Fibroblast of skin of left biceps (primary cell): ENCODE results near the gene PHF2.

ENCODE experiments used
- DNase-seq, 2 experiments: peaks; one replicate each; pipeline ENCODE4 v3.0.0-alpha.2; 2013; ENCODE audit warnings: low read depth in 2 of 2

PHF2 gene

DNA sequence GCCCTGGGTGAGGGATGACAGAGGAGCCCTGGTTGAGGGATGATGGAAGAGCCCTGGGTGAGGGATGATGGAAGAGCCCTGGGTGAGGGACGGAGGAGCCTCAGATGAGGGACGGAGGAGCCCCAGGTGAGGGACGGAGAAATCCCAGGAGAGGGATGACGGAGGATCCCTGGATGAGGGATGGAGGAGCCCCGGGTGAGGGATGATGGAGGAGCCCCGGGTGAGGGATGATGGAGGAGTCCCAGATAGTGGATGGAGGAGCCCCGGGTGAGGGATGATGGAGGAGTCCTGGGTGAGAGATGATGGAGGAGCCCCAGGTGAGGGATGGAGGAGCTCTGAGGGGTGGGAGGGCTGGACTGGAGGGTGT is 10.9 kb downstream of the PHF2 start:
- no peak for DNase-seq

DNA sequence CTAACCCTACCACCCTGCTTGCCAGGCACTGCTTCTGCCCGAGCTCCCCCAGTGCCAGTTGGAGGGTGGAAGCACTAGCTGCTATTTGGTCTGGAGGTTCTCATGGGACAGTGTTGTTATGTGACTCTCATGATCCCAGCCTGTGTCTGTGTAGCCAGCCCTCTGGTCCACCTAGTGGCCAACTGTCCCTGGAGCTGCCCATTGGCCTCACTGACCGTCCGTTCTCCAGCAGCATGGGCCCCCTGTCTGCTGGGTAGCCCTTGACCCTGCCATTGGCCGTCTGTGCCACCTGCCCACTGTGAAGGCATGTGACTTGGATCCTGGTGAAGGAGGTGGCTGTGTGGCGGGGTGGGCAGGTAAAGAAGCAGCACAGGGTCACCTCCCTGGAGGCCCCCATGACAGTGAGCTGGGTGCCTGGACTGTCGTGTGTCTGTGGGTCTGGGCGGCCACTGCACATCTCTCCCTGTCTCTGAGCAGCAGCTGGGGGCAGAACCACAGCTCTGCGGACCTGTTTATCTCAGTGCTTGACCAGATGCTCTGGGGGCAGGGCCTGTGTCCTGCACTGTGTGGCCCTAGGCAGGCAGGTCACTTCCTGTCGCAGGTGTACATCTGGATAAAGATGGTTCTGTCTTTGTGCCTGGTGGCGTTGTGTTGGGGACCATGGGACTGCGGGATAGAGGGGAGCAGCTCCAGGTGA is 11.4 kb downstream of the PHF2 start:
- no peak for DNase-seq

DNA sequence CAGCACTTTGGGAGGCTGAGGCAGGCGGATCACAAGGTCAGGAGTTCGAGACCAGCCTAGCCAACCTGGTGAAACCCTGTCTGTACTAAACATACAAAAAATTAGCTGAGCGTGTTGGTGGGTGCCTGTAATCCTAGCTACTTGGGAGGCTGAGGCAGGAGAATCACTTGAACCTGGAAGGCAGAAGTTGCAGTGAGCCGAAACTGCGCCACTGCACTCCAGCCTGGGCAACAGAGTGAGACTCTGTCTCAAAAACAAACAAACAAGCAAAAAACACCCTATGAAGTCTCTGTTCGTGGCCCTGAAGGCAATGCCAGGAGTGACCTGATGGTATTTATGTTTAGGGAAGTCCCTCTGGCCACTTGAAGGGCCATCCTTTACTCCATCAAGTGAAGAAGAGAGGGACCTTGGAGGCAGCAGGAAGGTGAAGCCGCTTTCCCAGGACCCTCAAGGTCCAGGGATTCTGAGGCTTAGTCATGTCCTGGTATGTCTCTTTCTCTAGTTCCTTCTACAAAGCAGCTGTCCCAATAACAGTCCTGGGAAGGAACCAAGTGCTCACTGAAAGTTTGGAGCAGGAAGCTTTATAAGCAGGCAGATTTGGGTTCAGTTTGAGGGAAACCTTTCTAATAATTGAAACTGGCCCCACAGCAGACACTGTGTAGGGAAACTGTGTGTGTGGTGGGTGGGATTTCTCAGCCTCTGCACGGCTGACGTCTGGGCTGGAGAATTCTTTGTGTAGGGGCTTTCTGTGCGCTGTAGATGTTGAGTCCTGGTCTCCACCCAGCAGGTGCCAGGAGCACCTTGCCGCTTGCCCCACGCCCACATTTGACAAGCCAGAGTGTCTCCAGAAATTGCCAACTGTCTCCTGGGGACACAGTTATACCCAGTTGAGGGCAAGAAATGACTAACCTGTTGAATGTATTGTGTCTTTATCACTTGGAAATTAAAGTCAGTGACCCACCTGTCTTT is 12.5 kb downstream of the PHF2 start:
- DNase-seq: no peak

DNA sequence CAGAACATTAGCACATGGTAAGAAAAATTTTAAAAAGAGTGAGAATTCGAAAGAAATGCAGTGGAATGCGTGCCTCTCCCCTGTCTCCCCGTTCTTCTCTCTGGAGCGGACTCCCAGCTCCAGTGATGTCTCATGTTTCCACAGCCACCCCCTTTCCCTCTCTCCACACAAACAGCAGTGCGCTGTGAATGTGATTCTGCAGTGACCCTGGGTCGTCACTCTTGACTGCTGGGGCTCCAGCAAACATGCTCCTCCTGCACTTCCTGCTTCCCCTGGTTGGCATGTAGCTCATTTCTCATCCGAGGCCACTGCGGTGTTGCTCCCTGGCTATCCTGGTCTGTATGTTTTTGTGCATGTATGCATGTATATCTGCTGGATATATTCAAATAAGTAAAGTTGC is 13.3 kb downstream of the PHF2 start:
- no peak for DNase-seq

DNA sequence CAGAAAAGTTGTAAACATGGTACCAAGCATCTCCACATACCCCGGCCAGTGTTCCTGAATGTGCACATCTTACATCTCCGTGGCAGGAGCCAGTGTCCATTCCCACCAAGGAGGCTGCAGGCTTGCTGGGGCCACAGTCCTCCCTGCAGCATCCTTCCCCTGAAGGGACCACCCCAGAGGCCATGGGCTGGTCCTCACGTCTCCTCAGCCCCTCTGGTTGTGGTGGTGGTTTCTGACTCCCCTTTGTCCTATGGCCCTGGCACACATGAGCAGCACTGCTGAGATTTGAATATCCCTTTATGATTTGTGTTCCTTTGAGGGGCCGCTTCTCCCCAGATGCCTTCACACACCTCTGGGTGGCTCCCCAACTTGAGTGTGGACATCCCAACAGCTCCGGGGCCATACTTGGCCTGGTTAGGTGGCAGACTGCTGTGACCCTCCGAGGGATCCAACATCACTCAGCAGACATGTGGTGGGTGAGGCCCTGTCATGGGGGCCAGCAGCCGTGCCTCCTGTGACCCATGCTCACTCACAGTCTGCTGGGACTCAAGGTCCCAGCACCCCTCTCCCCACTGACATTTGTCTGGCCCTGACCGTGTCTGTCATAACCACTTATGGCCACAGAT is 14.3 kb downstream of the PHF2 start:
- DNase-seq: no peak

DNA sequence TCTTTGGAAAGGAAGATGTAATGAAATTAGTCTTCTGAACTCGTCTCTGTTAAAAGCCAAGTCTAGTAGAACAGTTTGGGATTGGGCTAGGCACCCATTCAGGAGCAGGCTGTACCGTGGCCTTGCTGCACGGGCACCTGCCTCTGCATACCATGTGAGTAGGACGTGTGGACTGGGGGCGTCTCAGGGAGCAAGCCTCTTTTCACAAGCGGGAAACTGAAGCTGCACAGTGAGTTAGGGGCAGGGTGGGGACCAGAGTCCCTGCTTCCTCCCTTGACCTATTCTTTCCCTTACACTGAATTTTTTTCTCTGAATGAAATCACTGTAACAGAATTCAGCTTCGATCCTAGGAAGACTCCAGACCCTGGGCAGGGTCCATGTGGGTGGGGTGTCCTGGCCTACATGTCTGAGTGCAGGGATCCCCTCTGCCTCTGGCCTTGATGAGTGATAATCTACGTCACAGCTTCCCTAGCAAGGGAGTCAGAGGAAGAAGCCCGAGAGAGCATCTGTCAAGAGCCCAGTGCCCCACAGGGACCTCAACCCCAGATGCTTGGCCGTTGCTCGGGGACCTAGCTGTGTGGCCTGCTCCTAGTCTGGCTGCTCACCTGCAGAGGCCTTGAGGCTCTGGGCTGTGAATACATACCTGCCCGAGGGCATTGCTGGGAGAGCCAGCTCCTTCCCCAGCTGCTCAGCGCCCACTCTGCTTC is 15.1 kb downstream of the PHF2 start:
- DNase-seq: no peak

DNA sequence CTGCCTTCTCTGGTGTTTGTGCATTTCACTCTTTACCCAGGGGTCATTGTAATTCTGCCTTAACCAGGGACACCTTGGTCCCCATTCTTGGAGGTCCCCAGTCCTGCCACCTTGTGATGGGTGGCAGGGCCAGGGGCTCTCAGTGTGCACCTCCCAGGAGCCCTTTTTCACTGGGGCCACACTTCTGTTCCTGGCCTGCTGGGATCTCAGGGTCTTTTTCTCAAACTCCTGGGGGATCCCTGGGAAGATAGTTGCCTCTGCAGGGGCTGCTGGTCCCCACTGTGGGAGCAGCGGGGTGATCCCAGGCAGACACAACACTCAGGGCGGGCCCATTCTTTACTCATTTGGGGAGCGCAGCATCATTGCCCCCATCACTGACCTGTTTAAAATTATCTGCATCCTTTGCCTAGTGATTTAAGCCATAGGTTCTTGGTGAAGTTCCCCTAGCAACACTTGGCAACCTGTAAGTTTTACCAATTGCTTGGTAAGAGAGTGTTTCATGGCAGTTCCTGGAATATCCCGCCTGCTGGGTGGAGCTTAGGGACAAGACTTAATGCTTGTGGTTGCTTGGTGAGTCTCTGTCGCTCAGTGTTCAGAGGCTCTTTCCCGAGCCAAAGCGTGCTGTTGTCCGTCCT is 15.7 kb downstream of the PHF2 start:
- DNase-seq: no peak

DNA sequence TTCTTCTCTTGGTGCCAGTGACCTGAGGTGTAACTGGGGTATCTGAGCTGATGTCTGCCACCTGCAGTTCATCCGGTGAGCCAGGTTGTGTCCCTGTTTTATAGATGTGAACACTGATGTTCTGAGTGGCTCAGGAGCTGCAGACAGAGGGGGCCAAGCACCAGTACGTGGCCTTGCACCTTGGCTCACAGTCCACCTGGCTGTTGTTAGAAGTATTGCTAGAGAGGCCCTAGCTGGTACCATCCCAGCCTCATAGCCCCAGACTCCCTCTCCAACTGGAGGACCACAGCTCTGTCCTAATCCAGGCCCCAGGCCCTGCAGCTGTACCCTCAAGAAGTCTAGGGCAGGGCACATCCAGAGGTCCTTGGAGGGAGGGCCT is 16.2 kb downstream of the PHF2 start:
- DNase-seq: no peak

DNA sequence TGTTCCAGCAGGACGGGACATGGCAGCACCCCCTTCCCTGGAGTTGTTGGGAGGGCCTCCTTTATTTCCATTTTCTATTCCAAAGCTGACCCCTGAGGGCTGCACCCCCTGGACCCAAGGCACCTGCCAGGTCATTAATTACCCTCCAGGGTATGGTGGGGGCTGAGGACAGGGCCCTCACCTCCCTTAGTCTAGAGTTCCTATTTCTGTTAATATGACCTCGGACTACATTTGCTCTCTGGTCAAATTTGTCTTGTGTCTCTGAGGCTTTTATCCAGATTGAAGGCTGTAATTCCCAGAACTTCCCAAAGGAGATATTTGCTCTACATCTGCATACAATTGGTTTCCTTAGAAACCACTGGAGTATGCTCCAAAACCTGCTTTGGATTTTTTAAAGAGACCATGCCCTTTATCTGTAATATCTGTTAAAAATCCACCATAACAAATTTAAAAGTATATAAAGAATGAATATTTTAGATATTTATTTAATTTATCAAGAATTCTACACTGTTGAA is 16.8 kb downstream of the PHF2 start:
- peak in 1 of 2 experiments; percentile 15 for DNase-seq

DNA sequence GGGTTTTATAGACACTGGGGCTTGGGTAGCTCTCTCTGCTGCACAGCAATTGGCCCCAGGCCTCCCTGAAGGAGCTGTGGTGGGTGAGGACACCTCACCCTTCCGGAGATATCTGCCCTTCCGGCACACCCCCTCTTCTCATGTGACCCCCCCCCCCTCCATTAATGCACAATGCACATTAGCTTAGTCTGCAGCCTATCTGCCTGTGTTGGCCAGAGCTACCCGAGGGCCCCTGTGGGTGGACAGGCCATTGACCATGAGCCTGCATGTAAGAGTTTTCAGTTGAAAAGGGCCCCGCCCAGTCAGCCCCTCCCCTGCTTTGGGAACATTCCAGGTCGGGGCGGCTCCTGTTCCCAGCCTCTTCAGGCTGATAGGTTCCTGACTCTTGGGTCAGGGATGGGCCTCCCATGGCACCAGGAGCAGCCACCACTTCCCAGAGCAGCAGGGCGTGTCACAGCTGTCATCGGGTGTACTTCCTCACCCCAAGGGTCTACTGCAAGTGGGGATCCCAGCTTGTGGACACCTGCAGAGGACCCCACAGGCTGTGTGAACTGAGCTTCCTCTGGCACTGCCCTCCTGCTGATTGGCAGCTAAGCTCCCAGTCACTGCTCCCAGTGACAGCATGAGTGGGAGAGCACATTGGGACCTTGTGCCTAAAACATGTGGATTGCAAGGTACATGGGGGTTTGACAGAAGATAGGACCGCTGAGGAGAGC is 17.8 kb downstream of the PHF2 start:
- no peak for DNase-seq

DNA sequence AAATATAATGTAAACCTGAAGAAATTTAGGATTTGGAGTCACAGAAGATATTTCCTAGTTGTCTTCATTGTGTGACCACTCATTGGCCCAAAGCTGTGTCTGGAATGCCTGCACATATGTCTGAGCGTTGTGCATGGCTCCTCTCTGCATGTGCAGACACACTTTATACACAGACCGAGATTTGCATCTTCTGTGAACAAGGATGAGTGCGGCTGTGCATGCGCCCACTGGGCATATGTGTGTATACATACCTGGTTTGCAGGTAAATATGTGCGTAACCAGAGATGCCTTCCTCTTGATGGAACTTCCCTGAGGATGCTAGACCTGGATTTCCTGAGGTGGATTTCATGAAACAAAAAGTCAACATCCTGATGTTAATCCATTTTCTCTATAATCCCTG is 19.1 kb downstream of the PHF2 start:
- DNase-seq: no peak

DNA sequence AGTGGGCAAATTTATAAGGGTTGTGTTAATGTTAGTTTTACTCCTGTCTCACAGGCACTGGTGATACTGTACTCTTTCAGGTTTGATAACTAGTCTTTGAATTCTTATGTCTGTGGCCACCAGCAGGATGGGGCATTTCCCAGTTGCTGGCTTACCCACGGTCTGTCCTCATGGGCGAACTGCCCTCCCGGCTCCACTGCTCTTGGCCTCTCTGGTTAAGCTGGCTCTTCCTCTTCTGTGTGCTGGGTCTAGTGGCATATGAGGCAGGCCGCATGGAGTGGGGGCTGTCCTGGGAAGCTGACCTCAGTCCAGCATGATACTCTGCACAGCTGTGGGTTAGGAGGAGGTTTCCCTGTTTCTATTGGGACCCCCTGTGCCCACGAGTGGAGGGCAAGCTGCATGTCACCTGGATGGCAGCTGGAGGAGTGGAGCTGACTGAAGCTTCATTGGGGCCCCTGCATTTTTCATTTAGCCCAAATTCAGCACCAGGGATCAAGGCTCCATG is 19.5 kb downstream of the PHF2 start:
- DNase-seq: no peak

DNA sequence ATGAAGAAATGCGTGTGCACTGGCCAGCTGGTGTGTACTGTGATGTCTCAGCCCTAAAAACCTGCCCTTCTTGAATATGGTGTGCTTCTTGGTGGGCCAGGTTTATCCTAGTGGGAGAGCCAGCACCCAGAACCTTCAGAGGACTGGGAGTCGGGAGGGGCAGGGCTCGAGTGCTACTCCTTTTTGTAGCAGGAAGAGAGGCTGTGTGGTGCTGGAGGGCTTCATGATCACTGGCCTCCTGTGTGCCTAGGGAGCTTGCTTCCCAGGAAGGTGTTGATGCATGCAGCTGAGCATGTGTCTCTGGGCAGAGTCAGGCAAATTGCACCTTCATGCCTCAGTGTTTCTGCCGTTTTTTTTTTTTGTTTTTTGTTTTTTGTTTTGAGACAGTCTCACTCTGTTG is 20.0 kb downstream of the PHF2 start:
- no peak for DNase-seq

DNA sequence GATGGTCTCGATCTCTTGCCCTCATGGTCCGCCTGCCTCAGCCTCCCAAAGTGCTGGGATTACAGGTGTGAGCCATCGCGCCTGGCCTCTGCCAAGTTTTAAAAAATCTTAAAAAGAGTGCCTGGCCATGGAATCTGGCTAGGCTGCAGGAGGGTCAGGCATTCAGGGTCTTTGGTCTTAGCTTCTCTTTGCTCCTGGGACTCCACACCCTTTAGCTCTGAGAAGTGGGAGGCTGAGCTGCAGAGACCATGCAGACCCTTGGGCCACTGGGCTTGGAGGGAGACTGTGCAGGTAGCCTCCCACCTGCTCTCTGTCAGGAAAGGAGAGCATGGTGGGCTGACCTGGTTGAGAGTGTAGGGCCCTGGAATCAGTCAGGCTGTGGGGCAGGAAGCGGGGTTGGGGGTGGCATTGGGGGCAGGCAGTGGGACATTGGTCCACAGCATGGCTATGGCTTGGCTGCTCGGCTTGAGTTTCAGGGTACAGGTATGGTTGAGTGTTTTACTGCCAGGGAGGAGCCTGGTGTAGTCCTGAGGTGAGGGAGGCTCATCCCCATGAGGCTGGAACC is 20.8 kb downstream of the PHF2 start:
- no peak for DNase-seq

DNA sequence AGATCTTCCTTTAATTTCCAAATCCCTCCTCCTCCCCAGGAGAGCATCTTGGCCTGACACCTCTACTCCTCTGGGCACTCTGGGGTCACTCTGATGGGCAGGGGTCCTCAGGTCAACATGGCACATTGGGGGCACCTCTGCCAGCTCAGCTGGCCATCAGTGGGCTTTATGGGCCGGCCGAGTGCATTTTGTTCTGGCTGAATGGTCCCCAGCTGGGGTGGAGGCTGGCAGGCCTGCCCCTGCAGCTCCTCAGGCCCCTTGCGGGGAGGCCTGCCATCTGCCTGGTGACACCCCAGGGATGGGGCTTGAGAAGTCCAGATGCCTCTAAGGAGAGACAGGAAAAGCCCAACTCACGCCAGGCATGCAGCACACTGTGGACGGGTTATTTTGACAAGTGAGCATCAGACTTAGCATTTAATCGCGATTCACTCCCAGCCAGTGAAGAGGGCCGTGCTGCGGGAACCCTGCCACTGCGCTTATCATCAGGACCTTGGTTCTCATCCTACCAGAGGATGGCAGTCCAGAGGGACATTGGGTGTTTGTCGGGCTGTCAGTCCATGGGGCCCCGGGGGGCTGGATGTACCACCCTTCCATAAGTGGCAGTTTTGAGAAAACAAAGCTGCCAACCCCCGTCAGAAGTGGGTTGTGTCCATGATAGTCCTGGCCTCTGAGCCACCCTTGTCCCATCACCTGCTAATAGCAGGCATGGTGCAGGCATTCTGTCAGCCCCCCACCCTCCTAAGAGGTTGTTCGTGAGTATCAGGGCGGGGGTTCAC is 21.7 kb downstream of the PHF2 start:
- DNase-seq: no peak

DNA sequence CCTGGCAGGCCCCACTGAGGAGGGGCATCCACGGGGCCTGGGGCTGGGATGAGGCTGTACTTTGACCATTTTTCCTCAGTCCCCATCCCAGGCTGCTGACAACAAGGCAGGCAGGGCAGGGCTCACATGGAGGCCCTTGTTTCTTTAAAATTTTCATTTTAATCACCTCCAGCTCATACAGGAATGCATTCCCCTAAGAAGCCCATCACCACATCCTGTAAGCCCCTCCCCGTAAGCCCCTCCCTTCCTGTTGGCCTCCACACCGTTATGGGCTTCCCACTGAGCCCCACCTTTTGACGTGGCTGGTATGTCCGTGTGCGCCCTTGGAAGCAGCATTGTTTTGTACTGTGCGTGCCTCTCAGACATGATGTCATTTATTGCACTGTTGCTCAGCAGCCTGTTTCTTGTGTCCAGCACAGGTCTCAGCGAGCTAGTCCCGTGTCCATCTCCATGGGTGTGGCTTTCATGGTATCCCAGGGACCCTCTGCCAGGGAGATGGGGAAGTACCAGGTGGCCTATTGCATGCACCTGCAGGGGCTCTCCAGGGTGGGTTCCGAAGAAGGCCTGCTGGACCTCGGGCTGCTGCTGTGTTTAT is 22.4 kb downstream of the PHF2 start:
- DNase-seq: no peak

DNA sequence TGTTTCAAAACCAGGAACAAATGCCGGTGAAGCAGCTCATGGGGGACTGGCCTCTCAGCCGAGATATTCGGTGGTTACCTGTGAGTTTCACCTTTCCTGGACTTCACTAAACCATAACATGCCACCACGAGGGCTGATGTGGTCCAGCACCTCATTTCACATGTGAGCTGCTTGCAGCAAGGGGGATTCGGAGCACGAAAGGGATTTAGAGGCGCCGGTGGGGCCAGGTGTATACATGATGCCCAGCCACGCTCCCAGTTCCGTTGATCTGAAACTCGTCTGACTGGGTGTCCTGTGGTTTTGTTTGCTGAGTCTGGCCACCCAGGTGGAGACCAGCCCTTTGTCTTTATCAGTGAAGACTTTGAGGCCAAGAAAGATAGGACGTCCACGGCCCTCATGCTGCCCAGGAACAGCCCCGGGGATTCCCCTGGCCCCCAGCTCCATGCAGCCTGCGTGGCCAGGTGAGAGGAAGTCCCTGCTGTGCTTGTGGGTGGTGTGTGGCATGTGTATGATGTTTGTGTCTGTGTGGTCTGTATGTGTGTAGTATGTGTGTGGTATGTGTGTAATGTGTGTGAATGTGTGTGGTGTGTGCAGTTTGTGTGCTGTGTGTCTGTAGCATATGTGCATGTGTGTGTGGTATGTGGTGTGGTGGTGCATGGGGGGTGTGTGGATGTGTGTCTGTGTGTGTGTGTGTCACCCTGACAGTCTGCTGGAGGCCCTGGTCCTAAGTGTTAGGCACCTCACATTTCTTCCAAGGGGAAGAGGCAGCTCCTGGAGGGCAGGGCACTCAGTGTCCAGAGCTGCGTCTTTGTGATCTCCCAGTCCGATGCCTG is 23.4 kb downstream of the PHF2 start:
- DNase-seq: no peak

DNA sequence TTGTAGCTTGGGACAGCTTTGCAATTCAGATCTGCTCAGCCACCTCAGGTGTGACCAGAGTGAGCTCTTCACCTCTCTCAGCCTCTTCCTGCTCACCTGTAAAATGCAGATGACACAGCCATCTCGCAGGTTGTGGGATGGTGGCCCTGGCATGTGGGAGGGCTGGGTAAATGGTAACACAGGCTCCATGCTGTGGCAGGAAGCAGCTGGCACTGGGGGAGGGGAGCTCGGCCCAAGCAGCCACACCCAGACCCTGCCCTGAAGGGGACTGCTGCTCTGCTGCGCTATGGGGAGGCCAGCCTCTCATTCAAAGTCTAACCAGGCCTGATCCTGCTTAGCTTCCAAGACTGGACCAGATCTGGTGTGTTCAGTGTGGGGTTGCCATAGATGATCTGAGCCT is 24.1 kb downstream of the PHF2 start:
- no peak for DNase-seq
